Activated T-helper 1 cell treated with anti-CD3 and anti-CD28 coated beads, Interleukin-12 subunit alpha, Interleukin-12 subunit beta, Interleukin-2, Interleukin-4 antibody, amounts not matched to agents 30 ng/mL and 10 ng/mL and 1 ng/mL, durations not matched to agents 14 hours and 24 hours and 36 hours (primary cell): ENCODE measurements around the gene GREB1L. TPM values are rescaled to one million over a fixed set of nuclear protein-coding genes. Genes with fewer than 3 reads are reported as not detected.
"Not testable (repeated sequence)": the region's sequence is repeated elsewhere in the genome, so short reads cannot be mapped to it uniquely, and the experiment has no call there.

Experiments
- DNase-seq: peaks from one replicate; pipeline ENCODE4 v3.0.0; 2021; ENCODE audit warnings: low spot score
- H3K27ac Mint-ChIP-seq: one replicate; pipeline ENCODE4 v1.8.0; 2021; ENCODE audit warnings: mild to moderate bottlenecking, mixed read lengths
- H3K27me3 Mint-ChIP-seq: one replicate; pipeline ENCODE4 v1.8.0; 2022; ENCODE audit warnings: mild to moderate bottlenecking, moderate library complexity, mixed read lengths; ENCODE audit not compliant: insufficient read depth
- H3K36me3 Mint-ChIP-seq: one replicate; pipeline ENCODE4 v1.8.0; 2021; ENCODE audit warnings: low read depth, mixed read lengths
- H3K4me1 Mint-ChIP-seq: one replicate; pipeline ENCODE4 v1.8.0; 2021; ENCODE audit warnings: low read depth, mixed read lengths
- H3K4me3 Mint-ChIP-seq: one replicate; pipeline ENCODE4 v1.8.0; 2021; ENCODE audit warnings: mild to moderate bottlenecking, moderate library complexity, mixed read lengths
- H3K9me3 Mint-ChIP-seq: one replicate; pipeline ENCODE4 v1.8.0; 2021; ENCODE audit warnings: mixed read lengths
- intact Hi-C: fragments of 100-400 bp; cut with micrococcal nuclease; formaldehyde crosslinking; loops from one replicate; pipeline ENCODE4 v1.15.1; 2024
- total RNA-seq: library from RNA; stranded (reverse); gene quantifications from 2 replicates; pipeline ENCODE4 v1.2.3, GENCODE V29; 2022

The GREB1L gene
- total RNA-seq, 1 donor from 2014 or later = not detected

DNA sequence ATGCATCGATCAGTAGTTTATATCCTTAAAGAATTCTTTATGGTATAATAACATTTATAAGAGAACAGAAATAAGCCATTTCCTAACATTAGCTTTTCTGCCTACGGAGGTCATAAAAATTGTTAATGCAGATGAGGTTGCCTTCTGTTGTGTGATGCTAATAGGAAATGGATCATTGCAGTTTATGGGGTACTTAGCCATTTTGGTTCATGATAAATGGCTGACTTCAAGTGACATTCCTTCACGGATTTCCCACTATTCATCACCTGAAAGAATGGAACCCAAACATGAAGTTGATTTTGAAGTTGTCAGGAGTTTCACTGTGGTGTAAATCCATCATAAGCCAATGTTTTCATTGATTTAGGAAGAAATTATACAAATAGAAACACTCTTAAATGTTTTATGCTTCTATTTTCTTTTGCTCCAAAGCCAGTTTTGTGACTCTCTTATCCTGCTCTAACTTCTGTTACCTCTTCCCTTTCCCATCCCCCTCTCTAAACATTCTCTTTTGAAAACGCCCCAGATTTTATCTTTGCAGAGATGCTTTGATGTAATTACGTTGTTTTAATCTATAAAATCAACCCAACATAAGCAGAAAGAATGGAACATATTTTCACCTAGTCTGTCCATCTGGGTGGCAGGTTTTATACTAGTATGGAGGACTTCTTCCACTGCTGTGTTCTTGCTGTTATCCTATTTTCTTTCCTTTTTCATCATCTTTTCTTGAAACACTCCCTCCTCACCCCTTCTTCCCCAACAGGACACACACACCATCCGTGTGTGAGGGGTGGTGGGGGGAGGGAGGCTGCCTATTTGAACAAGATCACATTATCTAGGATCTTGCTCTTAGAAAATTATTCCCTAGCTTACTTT is 58.2 kb downstream of the GREB1L start:
- Mint-ChIP-seq H3K4me3 (no peak overlapping the region), H3K27me3 (peaks cover 2% of the 10 kb centered on the region), H3K4me1 (no peaks in the 10 kb centered on the region), H3K27ac (no peak overlapping the region), H3K36me3 (no peaks in the 10 kb centered on the region), H3K9me3 (no peaks in the 10 kb centered on the region)
- intact Hi-C loops = no loop called here
- no peak for DNase-seq

DNA sequence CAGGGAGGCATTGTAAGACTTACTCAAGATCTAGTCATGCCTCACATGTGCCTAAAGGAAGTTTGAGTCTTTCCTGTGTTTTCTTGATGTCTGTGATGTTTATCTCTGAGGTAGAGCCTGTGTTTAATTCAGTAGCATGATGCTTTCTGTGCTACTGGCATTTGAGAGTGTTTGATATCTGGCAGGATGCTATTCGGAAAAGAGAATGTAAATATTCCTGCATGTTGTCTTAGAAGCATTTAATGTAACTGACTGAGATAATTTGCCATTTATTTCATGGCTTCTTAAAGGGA is 58.8 kb downstream of the GREB1L start:
- Mint-ChIP-seq H3K27ac (no peak overlapping the region), H3K9me3 (no peaks in the 10 kb centered on the region), H3K36me3 (no peaks in the 10 kb centered on the region), H3K27me3 (peaks cover 2% of the 10 kb centered on the region), H3K4me1 (no peaks in the 10 kb centered on the region), H3K4me3 (no peak overlapping the region)
- no peak for DNase-seq
- intact Hi-C loops = no loop called here

DNA sequence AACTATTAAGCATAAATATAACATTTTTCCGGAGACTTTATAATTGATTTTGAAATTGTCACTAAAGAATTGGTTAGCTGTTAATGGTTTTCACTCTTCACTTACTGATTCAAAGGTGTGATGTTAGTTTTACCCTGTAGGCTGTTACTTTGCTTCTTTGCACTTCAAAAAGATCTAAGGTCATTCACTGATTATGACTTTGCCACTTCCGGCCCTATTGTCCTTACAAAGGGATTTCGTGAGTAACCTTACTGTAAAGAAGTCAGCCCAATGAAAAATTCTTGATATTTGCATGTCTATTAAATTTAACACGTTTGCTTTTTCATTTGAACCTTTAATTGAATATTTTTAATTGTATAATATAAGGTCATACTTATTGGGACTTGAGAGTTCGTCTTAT is 61.4 kb downstream of the GREB1L start:
- no peaks in the 10 kb centered on the region for H3K36me3 Mint-ChIP-seq
- no peak for DNase-seq
- H3K27me3 Mint-ChIP-seq = peaks cover 4% of the 10 kb centered on the region
- H3K27ac Mint-ChIP-seq = no peak overlapping the region
- no peaks in the 10 kb centered on the region for H3K9me3 Mint-ChIP-seq
- H3K4me3 Mint-ChIP-seq = no peak overlapping the region
- H3K4me1 Mint-ChIP-seq = no peaks in the 10 kb centered on the region
- intact Hi-C loops = no loop called here

- no peaks in the 10 kb centered on the region for H3K36me3 Mint-ChIP-seq
- H3K27me3 Mint-ChIP-seq = peaks cover 5% of the 10 kb centered on the region
- H3K9me3 Mint-ChIP-seq = no peaks in the 10 kb centered on the region
- H3K27ac Mint-ChIP-seq = no peak overlapping the region
- intact Hi-C loops = no loop called here
- DNase-seq = no peak
- H3K4me3 Mint-ChIP-seq = no peak overlapping the region
- H3K4me1 Mint-ChIP-seq = no peaks in the 10 kb centered on the region
These were observed 61.9 kb downstream of the GREB1L start for GRCh38 chr18:21303895-21304294.

- Mint-ChIP-seq H3K9me3 (no peaks in the 10 kb centered on the region), H3K27ac (no peak overlapping the region), H3K36me3 (no peaks in the 10 kb centered on the region), H3K4me1 (no peaks in the 10 kb centered on the region), H3K4me3 (no peak overlapping the region), H3K27me3 (peaks cover 5% of the 10 kb centered on the region)
- no peak for DNase-seq
- intact Hi-C loops = no loop called here
These were observed 63.6 kb downstream of the GREB1L start for GRCh38 chr18:21305621-21306020.

GRCh38 chr18:21306368-21306767 is 64.3 kb downstream of the GREB1L start:
- H3K27ac Mint-ChIP-seq = no peak overlapping the region
- H3K4me1 Mint-ChIP-seq = no peaks in the 10 kb centered on the region
- peaks cover 2% of the 10 kb centered on the region for H3K27me3 Mint-ChIP-seq

GRCh38 chr18:21307578-21307977 is 65.5 kb downstream of the GREB1L start:
- Mint-ChIP-seq H3K27ac (no peak overlapping the region), H3K4me3 (no peak overlapping the region), H3K36me3 (no peaks in the 10 kb centered on the region), H3K9me3 (no peaks in the 10 kb centered on the region), H3K4me1 (no peaks in the 10 kb centered on the region), H3K27me3 (peaks cover 2% of the 10 kb centered on the region)
- DNase-seq = no peak
- intact Hi-C loops = no loop called here

More at GRCh38 chr18:21306368-21306767, 64.3 kb downstream of the GREB1L start:
- DNase-seq = no peak
- Mint-ChIP-seq H3K4me3 (no peak overlapping the region), H3K36me3 (no peaks in the 10 kb centered on the region), H3K9me3 (no peaks in the 10 kb centered on the region)
- intact Hi-C loops = no loop called here

DNA sequence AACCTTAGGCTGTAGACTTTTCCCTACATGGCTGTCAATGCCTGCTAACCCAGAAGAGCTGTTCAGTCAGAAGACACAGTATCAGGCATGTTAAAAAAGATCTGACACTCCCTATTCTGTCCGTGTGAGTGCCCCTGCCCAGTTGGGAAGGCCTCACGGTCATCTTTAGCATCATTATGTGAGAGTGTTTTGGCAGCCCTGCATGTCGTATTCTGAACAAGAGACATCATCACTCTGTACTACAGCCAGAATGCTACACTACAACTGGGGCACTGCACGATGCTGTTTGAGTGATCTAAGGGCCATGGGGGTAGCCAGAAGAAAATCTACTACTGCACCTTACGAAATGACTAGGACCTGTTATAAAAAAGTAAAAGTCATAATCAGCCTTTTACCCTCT is 67.2 kb downstream of the GREB1L start:
- no peak overlapping the region for H3K27ac Mint-ChIP-seq
- H3K36me3 Mint-ChIP-seq = no peaks in the 10 kb centered on the region
- intact Hi-C loops = no loop called here
- H3K27me3 Mint-ChIP-seq = peaks cover 2% of the 10 kb centered on the region
- H3K4me1 Mint-ChIP-seq = no peaks in the 10 kb centered on the region
- no peak for DNase-seq
- no peaks in the 10 kb centered on the region for H3K9me3 Mint-ChIP-seq
- no peak overlapping the region for H3K4me3 Mint-ChIP-seq

DNA sequence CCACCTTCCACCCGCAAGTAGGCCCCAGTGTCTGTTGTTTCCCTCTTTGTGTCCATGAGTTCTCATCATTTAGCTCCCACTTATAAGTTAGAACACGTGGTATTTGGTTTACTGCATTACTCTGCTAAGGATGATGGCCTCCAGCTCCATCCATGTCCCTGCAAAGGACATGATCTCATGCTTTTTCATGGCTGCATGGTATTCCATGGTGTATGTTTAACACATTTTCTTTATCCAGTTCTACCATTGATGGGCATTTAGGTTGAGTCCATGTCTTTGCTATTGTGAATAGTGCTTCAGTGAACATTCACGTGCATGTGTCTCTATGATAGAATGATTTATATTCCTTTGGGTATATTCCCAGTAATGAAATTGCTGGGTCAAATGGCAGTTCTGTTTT is 69.9 kb downstream of the GREB1L start:
- intact Hi-C loops, H3K4me3 Mint-ChIP-seq, H3K27ac Mint-ChIP-seq, H3K27me3 Mint-ChIP-seq, DNase-seq, H3K4me1 Mint-ChIP-seq, H3K36me3 Mint-ChIP-seq, H3K9me3 Mint-ChIP-seq: not testable (repeated sequence)

- no peaks in the 10 kb centered on the region for H3K4me1 Mint-ChIP-seq
- H3K27ac Mint-ChIP-seq = no peak overlapping the region
- no peaks in the 10 kb centered on the region for H3K27me3 Mint-ChIP-seq
- intact Hi-C loops = no loop called here
- no peak for DNase-seq
- H3K36me3 Mint-ChIP-seq = no peaks in the 10 kb centered on the region
- H3K9me3 Mint-ChIP-seq = no peaks in the 10 kb centered on the region
- no peak overlapping the region for H3K4me3 Mint-ChIP-seq
These were observed 71.5 kb downstream of the GREB1L start for GRCh38 chr18:21313576-21313975.

- DNase-seq = no peak
- no peak overlapping the region for H3K27ac Mint-ChIP-seq
- no peaks in the 10 kb centered on the region for H3K4me1 Mint-ChIP-seq
- H3K9me3 Mint-ChIP-seq = no peaks in the 10 kb centered on the region
- H3K27me3 Mint-ChIP-seq = no peaks in the 10 kb centered on the region
- no peak overlapping the region for H3K4me3 Mint-ChIP-seq
- no peaks in the 10 kb centered on the region for H3K36me3 Mint-ChIP-seq
- intact Hi-C loops = no loop called here
These were observed 72.7 kb downstream of the GREB1L start for GRCh38 chr18:21314724-21315123.

GRCh38 chr18:21315126-21315525 is 73.1 kb downstream of the GREB1L start:
- H3K9me3 Mint-ChIP-seq, H3K4me1 Mint-ChIP-seq, H3K36me3 Mint-ChIP-seq, H3K27ac Mint-ChIP-seq, DNase-seq, H3K27me3 Mint-ChIP-seq, intact Hi-C loops, H3K4me3 Mint-ChIP-seq: not testable (repeated sequence)

DNA sequence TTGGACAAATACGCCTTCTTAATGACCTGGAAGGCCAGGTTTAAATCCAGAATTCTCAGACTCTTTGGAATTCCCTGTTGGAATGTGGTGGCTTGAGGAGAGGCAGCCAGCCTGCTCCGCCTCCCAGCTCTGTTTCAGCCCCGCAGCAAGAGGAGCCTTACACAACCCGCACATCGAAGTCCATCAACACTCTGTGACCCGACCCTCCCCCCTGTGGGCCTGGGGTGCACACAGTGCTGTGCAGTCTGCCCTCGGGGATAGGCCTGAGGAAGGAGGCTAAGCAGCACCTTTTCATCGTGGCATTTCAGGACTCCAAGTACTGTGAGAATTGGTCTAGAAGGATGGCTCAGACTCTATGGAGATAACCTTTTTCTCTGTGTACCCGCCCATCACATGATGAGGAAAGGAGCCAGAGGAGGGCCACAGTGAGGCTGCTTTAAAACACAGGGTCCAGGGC is 73.7 kb downstream of the GREB1L start:
- intact Hi-C loops = no loop called here
- H3K4me3 Mint-ChIP-seq = no peak overlapping the region

DNA sequence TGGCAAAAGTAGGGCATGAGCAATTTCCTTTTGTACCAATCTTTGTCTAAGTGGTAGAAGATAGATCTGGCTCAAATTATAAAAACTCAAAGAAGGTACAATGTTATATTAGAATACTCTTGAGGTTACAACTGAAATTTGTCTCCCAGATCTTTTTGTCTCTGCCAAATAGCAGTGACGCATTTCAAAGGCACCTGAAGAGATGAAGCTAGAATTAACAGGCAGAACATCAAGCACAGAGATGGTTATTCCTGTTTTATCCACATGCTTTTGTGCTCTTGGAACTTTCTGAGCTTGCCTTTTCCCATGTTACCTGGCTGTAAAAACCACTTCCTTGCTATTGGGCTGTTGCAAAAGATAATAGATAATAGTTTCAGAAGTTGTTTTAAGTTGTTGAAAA is 74.3 kb downstream of the GREB1L start:
- peaks cover 4% of the 10 kb centered on the region for H3K27me3 Mint-ChIP-seq
- no peak overlapping the region for H3K27ac Mint-ChIP-seq
- no peaks in the 10 kb centered on the region for H3K9me3 Mint-ChIP-seq
- no peaks in the 10 kb centered on the region for H3K4me1 Mint-ChIP-seq
- H3K4me3 Mint-ChIP-seq = no peak overlapping the region
- DNase-seq = no peak
- intact Hi-C loops = no loop called here
- H3K36me3 Mint-ChIP-seq = no peaks in the 10 kb centered on the region

More for the DNA sequence above, 73.7 kb downstream of the GREB1L start:
- no peak for DNase-seq
- Mint-ChIP-seq H3K4me1 (no peaks in the 10 kb centered on the region), H3K9me3 (no peaks in the 10 kb centered on the region), H3K36me3 (no peaks in the 10 kb centered on the region), H3K27me3 (peaks cover 2% of the 10 kb centered on the region), H3K27ac (no peak overlapping the region)
